ENCODE data around the gene EED. TPM values are rescaled to one million over a fixed set of nuclear protein-coding genes. Genes with fewer than 3 reads are reported as not detected.

EED gene
- total and polyA plus RNA-seq, 9 of the 15 experiments (the other 6 are each of a cell fraction or from before 2014, with no cell fraction given): 33.0 to 110 (median 55.1) TPM

DNA sequence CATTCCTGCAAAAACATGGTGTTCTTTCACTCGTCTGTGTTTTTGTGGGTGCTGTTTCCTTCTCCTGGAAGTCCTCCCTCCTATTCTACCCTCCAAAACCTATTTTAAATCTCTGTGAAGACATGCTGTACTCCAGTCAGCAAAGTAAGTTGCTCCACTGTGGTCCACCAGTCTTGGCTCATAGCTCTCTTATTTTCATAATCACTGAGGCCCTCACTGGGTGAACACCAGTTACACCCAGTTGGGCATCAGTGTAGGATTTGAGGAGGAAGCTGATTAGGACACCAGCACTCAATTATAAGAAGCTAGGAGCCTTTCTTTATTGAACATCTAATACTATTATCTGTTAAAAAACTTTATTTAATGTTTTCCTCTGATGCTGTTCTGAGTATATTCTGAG, 23.9 kb upstream of the EED start:
- no peaks in the 10 kb centered on the region for H4K20me1 ChIP-seq (replicated peaks; ENCODE audit: control insufficient read depth, insufficient read depth, low read length)
- FAIRE-seq (no peak), DNase-seq (ENCODE audit: extremely low read depth in 1 of 4, low spot score in 3 of 4) (no peak), ATAC-seq (no peak)
- peaks cover 3 to 9% of the 10 kb centered on the region in 2 experiments; a peak in 3 of 5 replicates for H3K4me1 ChIP-seq (replicated peaks in 1 of 2; ENCODE audit: control insufficient read depth in 2 of 2, insufficient read depth in 2 of 2, low read length in 2 of 2)
- H2AFZ ChIP-seq (ENCODE audit: low read depth, low read length): no peak overlapping the region
- H3K36me3 ChIP-seq (ENCODE audit: control insufficient read depth, insufficient read depth, low read length): no peaks in the 10 kb centered on the region
- no peaks in the 10 kb centered on the region for H3K9me1 ChIP-seq (ENCODE audit: control insufficient read depth, insufficient read depth, low read length)
- 0 out of 2 replicates have a peak, but pooled peaks cover 3% of the 10 kb centered on the region for H3K9me3 ChIP-seq (replicated peaks; ENCODE audit: control insufficient read depth, insufficient read depth, low read depth, low read length)
- H3K4me2 ChIP-seq (ENCODE audit: insufficient read depth, low read length): no peak overlapping the region
- H3K4me3 ChIP-seq: no peak overlapping the region
- POLR2A ChIA-PET: interaction anchor here (0.6 kb wide), 1 partner anchor 395 kb away, joined by 3 read pairs; no protein-coding TSS in a partner anchor
- TF ChIP-seq, protein P1, sequence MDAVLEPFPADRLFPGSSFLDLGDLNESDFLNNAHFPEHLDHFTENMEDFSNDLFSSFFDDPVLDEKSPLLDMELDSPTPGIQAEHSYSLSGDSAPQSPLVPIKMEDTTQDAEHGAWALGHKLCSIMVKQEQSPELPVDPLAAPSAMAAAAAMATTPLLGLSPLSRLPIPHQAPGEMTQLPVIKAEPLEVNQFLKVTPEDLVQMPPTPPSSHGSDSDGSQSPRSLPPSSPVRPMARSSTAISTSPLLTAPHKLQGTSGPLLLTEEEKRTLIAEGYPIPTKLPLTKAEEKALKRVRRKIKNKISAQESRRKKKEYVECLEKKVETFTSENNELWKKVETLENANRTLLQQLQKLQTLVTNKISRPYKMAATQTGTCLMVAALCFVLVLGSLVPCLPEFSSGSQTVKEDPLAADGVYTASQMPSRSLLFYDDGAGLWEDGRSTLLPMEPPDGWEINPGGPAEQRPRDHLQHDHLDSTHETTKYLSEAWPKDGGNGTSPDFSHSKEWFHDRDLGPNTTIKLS (IDR thresholded peaks at IDR 0.05; ENCODE audit: borderline replicate concordance, low read depth): no peak
- TF ChIP-seq, protein P2, sequence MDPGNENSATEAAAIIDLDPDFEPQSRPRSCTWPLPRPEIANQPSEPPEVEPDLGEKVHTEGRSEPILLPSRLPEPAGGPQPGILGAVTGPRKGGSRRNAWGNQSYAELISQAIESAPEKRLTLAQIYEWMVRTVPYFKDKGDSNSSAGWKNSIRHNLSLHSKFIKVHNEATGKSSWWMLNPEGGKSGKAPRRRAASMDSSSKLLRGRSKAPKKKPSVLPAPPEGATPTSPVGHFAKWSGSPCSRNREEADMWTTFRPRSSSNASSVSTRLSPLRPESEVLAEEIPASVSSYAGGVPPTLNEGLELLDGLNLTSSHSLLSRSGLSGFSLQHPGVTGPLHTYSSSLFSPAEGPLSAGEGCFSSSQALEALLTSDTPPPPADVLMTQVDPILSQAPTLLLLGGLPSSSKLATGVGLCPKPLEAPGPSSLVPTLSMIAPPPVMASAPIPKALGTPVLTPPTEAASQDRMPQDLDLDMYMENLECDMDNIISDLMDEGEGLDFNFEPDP (CRISPR knock-in tag; IDR thresholded peaks at IDR 0.05): no peak
- TF ChIP-seq RBM34 (IDR thresholded peaks at IDR 0.05; ENCODE audit: borderline replicate concordance, insufficient read depth, low read length) (no peak), MECOM (CRISPR knock-in tag; IDR thresholded peaks at IDR 0.05) (no peak), EGR1 (conservative IDR thresholded peaks at IDR 0.05) (no peak), ILK (tag; IDR thresholded peaks at IDR 0.05; ENCODE audit: borderline replicate concordance, low read depth) (no peak), ZNF586 (CRISPR knock-in tag; conservative IDR thresholded peaks at IDR 0.05) (no peak), BDP1 (IDR thresholded peaks at IDR 0.05; ENCODE audit: insufficient read depth, insufficient read length) (no peak), SUPT5H (IDR thresholded peaks at IDR 0.05) (no peak), ZNF445 (CRISPR knock-in tag; IDR thresholded peaks at IDR 0.05; ENCODE audit: low read depth) (no peak), RCOR1 (IDR thresholded peaks at IDR 0.05; ENCODE audit: borderline replicate concordance in 1 of 2, low read depth in 2 of 2, low read length in 2 of 2) (no peak)
- TF ChIP-seq, protein P3, sequence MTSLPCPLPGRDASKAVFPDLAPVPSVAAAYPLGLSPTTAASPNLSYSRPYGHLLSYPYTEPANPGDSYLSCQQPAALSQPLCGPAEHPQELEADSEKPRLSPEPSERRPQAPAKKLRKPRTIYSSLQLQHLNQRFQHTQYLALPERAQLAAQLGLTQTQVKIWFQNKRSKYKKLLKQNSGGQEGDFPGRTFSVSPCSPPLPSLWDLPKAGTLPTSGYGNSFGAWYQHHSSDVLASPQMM (CRISPR knock-in tag; IDR thresholded peaks at IDR 0.05): no peak
- H3K9ac ChIP-seq (ENCODE audit: insufficient read depth in 1 of 2, low read depth in 2 of 2, low read length in 2 of 2): no peak overlapping the region
- no peaks in the 10 kb centered on the region for H3K27me3 ChIP-seq (ENCODE audit: control insufficient read depth in 2 of 2, insufficient read depth in 2 of 2, low read length in 2 of 2)
- BruUV-seq (replicated peaks): no TSS peak
- in situ Hi-C loops (cut with MboI): no loop called here
- no peak overlapping the region for H3K27ac ChIP-seq (ENCODE audit: extremely low read depth, low read depth, low read length)
- WGBS (ENCODE audit: insufficient coverage, low coverage, missing lambda C conversion rate): 82% methylated on average over 1 of the region's 1 CpG
- no peaks in the 10 kb centered on the region for H3K79me2 ChIP-seq (ENCODE audit: control insufficient read depth, insufficient read depth, low read length)
- intact Hi-C loops (cut with micrococcal nuclease): no loop called here
- CTCF ChIA-PET (ENCODE audit: low intra/inter-chr PET ratio): no interaction called here
